Measurements from ENCODE around the gene ARL2.
A peak's percentile ranks its signal among the peaks of the same experiment; 100 is the strongest.
"Not testable (repeated sequence)": the region's sequence is repeated elsewhere in the genome, so short reads cannot be mapped to it uniquely, and the experiment has no call there.

The ARL2 gene

DNA sequence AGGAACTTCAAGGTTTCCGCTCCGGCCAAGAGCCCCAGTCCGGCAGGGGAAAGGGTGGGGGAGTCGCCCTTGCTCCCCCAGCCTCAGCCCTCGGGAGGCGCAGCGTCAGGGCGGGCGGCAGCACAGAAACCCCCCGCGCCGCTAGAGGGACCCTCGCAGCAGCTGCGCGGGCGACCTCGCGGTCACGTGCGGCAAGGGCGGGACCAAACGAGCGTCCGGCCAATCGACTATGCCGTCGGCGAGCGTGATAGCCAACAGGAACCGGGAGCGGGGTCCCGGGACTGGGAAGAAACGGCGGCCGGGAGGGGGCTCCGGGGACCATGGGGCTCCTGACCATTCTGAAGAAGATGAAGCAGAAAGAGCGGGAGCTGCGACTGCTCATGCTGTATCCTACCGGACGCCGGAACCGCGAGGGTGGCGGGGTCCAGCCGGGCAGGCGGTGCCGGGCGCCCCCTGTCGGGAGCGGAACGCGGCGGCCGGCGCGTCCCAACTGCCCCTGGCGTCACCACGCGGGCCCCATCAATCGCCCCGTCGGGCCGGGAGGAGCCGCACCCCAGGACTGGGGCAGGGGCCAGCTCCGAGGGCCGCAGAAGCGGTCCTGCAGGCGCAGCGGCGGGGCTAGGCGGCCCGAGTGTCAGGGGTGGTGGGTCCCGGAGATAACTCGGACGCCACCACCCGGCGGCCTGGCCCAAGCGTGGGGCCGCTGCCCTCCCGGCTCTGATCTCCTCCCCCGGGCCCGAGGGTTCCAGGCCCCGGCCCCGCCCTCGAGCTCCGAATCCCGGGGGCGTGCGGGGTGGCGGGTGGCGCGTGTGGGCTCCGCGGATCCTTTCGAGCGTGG lies at the start of gene ARL2:
ARL2 (plus strand) TSS at position 273 of the 838 bp plus-strand sequence; CDS start at position 321, 48 bp downstream.
- Histone ChIP-seq H3K36me3 (ENCODE audit: insufficient read depth, low read length) (peaks cover 9% of the 10 kb centered on the region), H3K4me1 (ENCODE audit: insufficient read depth, low read length) (peaks cover 4% of the 10 kb centered on the region), H2AFZ (ENCODE audit: low read depth, low read length) (peak within 1 kb of the TSS; percentile 64), H3K4me3 (ENCODE audit: low read length) (peak within 1 kb of the TSS; percentile 68), H3K9me3 (ENCODE audit: low read length) (no peaks in the 10 kb centered on the region), H3K27me3 (ENCODE audit: insufficient read depth, low read length) (no peaks in the 10 kb centered on the region)

GRCh38 chr11:64967375-64967774 lies 46.6 kb upstream of the ARL2 start:
- no peaks in the 10 kb centered on the region for H3K4me1 ChIP-seq (ENCODE audit: insufficient read depth, low read length)
- H2AFZ ChIP-seq (ENCODE audit: low read depth, low read length), result no peak overlapping the region
- no peaks in the 10 kb centered on the region for H3K36me3 ChIP-seq (ENCODE audit: insufficient read depth, low read length)
- H3K9me3 ChIP-seq (ENCODE audit: low read length), result peaks cover 5% of the 10 kb centered on the region
- no peak overlapping the region for H3K4me3 ChIP-seq (ENCODE audit: low read length)
- H3K27me3 ChIP-seq (ENCODE audit: insufficient read depth, low read length), result peaks cover 2% of the 10 kb centered on the region

DNA sequence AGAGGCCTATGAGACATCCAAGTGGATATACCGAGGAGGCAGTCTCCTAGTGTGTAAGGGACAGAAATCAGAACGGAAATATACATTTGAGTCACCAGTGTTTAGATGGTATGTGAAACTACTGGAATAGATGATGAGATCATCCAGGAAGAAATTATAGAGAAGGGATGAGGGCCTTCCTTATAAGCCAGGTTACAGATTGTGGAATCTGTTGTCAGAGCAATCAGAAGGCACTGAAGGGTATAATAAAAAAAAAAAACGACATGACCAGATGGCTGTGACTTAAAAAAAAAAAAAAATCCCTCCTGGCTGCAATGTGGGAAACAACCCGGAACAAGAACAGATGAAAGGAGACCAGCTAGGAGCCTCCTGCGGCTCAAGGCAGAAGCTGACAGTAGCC lies 44.8 kb upstream of the ARL2 start:
- no peaks in the 10 kb centered on the region for H3K36me3 ChIP-seq (ENCODE audit: insufficient read depth, low read length)

GRCh38 chr11:64970731-64971151 lies 43.2 kb upstream of the ARL2 start:
- H3K9me3 ChIP-seq (ENCODE audit: low read length), result peaks cover 5% of the 10 kb centered on the region
- H2AFZ ChIP-seq (ENCODE audit: low read depth, low read length), result no peak overlapping the region
- peaks cover 5% of the 10 kb centered on the region for H3K27me3 ChIP-seq (ENCODE audit: insufficient read depth, low read length)
- no peak overlapping the region for H3K4me3 ChIP-seq (ENCODE audit: low read length)
- H3K4me1 ChIP-seq (ENCODE audit: insufficient read depth, low read length), result no peaks in the 10 kb centered on the region
- H3K36me3 ChIP-seq (ENCODE audit: insufficient read depth, low read length), result no peaks in the 10 kb centered on the region

More for the DNA sequence above, 44.8 kb upstream of the ARL2 start:
- Histone ChIP-seq H3K27me3 (ENCODE audit: insufficient read depth, low read length) (peaks cover 5% of the 10 kb centered on the region), H2AFZ (ENCODE audit: low read depth, low read length) (no peak overlapping the region), H3K4me1 (ENCODE audit: insufficient read depth, low read length) (no peaks in the 10 kb centered on the region), H3K4me3 (ENCODE audit: low read length) (no peak overlapping the region), H3K9me3 (ENCODE audit: low read length) (peaks cover 5% of the 10 kb centered on the region)

GRCh38 chr11:64971421-64972233 lies 42.3 kb upstream of the ARL2 start, which contains the start of gene MAJIN:
Gene MAJIN (minus strand): TSS chr11:64972108. CDS start chr11:64959405, 12,703 bp downstream.
- no peaks in the 10 kb centered on the region for H3K36me3 ChIP-seq (ENCODE audit: insufficient read depth, low read length)
- H3K4me1 ChIP-seq (ENCODE audit: insufficient read depth, low read length), result no peaks in the 10 kb centered on the region
- H2AFZ ChIP-seq (ENCODE audit: low read depth, low read length), result no peak within 1 kb of the TSS
- no peak within 1 kb of the TSS for H3K4me3 ChIP-seq (ENCODE audit: low read length)
- H3K27me3 ChIP-seq (ENCODE audit: insufficient read depth, low read length), result peaks cover 5% of the 10 kb centered on the region
- peaks cover 5% of the 10 kb centered on the region for H3K9me3 ChIP-seq (ENCODE audit: low read length)

GRCh38 chr11:64974124-64974523 lies 39.8 kb upstream of the ARL2 start:
- H3K9me3 ChIP-seq (ENCODE audit: low read length), result peaks cover 5% of the 10 kb centered on the region
- peaks cover 4% of the 10 kb centered on the region for H3K27me3 ChIP-seq (ENCODE audit: insufficient read depth, low read length)
- no peak overlapping the region for H2AFZ ChIP-seq (ENCODE audit: low read depth, low read length)
- no peak overlapping the region for H3K4me3 ChIP-seq (ENCODE audit: low read length)
- H3K36me3 ChIP-seq (ENCODE audit: insufficient read depth, low read length), result no peaks in the 10 kb centered on the region
- H3K4me1 ChIP-seq (ENCODE audit: insufficient read depth, low read length), result no peaks in the 10 kb centered on the region

DNA sequence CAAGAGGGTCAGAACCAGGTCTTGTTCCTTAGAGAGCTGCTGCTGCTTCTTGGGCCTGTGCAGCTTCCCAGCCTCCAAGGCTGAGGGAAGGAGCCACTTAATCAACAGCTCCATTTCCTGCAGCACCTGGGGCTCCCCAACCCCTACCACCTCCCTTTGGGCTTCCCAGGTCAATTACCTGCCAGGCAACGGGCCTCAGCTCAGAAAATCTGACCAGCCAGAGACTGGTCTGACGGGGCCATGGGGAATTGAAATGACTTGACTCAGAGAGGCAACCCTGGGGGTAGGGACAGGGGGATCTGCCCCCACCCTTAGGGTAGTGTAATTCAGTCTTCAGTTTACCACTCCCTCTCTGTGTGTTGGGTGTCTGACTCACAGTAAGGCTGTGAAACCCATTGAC lies 37.3 kb upstream of the ARL2 start:
- Histone ChIP-seq H3K36me3 (ENCODE audit: insufficient read depth, low read length) (no peaks in the 10 kb centered on the region), H3K4me3 (ENCODE audit: low read length) (no peak overlapping the region), H3K9me3 (ENCODE audit: low read length) (peaks cover 5% of the 10 kb centered on the region), H2AFZ (ENCODE audit: low read depth, low read length) (no peak overlapping the region), H3K4me1 (ENCODE audit: insufficient read depth, low read length) (no peaks in the 10 kb centered on the region), H3K27me3 (ENCODE audit: insufficient read depth, low read length) (peaks cover 9% of the 10 kb centered on the region)

- H3K4me1 ChIP-seq (ENCODE audit: insufficient read depth, low read length); H3K27me3 ChIP-seq (ENCODE audit: insufficient read depth, low read length); H2AFZ ChIP-seq (ENCODE audit: low read depth, low read length); H3K4me3 ChIP-seq (ENCODE audit: low read length); H3K36me3 ChIP-seq (ENCODE audit: insufficient read depth, low read length); H3K9me3 ChIP-seq (ENCODE audit: low read length): not testable (repeated sequence)
These were observed 30.6 kb upstream of the ARL2 start for GRCh38 chr11:64983339-64983738.

DNA sequence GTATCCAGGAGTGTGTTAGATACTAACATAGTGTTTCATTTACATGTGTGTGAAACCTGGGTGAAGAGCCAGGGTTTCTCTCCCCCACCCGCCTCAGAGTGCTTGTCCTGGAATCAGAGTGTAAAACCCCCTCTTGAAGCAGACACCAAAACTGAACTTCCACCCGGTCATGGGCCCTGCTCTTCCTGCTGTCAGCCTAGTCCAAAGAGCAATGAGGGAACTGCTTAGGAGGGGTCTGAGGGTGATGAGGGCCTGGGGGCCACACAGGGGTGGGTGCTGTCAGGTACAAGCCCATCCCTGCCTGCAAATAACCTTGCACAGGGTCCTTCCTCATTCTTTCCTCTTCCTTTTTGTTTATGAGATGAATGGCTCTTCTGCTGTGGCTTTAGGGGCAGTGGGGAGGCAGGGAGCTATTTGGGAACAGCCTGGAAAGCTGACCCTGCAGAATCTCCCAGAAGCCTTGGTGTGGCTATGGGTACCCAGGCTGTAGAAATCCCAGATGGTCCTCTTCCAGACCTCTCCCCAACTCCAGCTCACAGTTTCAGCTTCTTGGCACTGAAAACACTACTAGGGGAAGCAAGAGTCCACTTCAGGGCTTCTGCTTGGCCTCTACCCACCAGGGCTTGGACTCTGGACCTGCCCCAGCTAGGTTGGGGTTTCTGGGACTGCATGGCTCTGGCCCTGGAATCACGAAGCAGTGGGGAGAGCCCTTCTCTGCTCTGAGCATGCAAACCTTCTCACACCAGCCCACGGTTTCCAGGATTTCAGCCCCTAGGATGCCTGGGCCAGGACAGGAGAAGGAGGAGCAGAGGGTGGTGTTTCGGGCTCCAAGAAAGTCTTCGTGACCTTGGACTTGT lies 25.7 kb upstream of the ARL2 start:
- Histone ChIP-seq H3K4me3 (ENCODE audit: low read length) (no peak overlapping the region), H2AFZ (ENCODE audit: low read depth, low read length) (no peak overlapping the region), H3K9me3 (ENCODE audit: low read length) (no peaks in the 10 kb centered on the region), H3K36me3 (ENCODE audit: insufficient read depth, low read length) (no peaks in the 10 kb centered on the region), H3K4me1 (ENCODE audit: insufficient read depth, low read length) (no peaks in the 10 kb centered on the region), H3K27me3 (ENCODE audit: insufficient read depth, low read length) (no peaks in the 10 kb centered on the region)

- H3K4me3 ChIP-seq (ENCODE audit: low read length), result no peak overlapping the region
- H3K36me3 ChIP-seq (ENCODE audit: insufficient read depth, low read length), result no peaks in the 10 kb centered on the region
- H3K4me1 ChIP-seq (ENCODE audit: insufficient read depth, low read length), result no peaks in the 10 kb centered on the region
- no peak overlapping the region for H2AFZ ChIP-seq (ENCODE audit: low read depth, low read length)
- H3K27me3 ChIP-seq (ENCODE audit: insufficient read depth, low read length), result no peaks in the 10 kb centered on the region
- no peaks in the 10 kb centered on the region for H3K9me3 ChIP-seq (ENCODE audit: low read length)
These were observed 24.5 kb upstream of the ARL2 start for GRCh38 chr11:64989416-64989815.

- no peaks in the 10 kb centered on the region for H3K36me3 ChIP-seq (ENCODE audit: insufficient read depth, low read length)
- no peak overlapping the region for H3K4me3 ChIP-seq (ENCODE audit: low read length)
- H3K9me3 ChIP-seq (ENCODE audit: low read length), result no peaks in the 10 kb centered on the region
- no peaks in the 10 kb centered on the region for H3K27me3 ChIP-seq (ENCODE audit: insufficient read depth, low read length)
- no peaks in the 10 kb centered on the region for H3K4me1 ChIP-seq (ENCODE audit: insufficient read depth, low read length)
- H2AFZ ChIP-seq (ENCODE audit: low read depth, low read length), result no peak overlapping the region
These were observed 23.6 kb upstream of the ARL2 start for GRCh38 chr11:64990222-64990923.

- H3K27me3 ChIP-seq (ENCODE audit: insufficient read depth, low read length), result no peaks in the 10 kb centered on the region
- H2AFZ ChIP-seq (ENCODE audit: low read depth, low read length), result no peak overlapping the region
- no peaks in the 10 kb centered on the region for H3K36me3 ChIP-seq (ENCODE audit: insufficient read depth, low read length)
- H3K4me3 ChIP-seq (ENCODE audit: low read length), result no peak overlapping the region
- no peaks in the 10 kb centered on the region for H3K4me1 ChIP-seq (ENCODE audit: insufficient read depth, low read length)
- no peaks in the 10 kb centered on the region for H3K9me3 ChIP-seq (ENCODE audit: low read length)
These were observed 19.6 kb upstream of the ARL2 start for GRCh38 chr11:64994318-64994717.

All from neuron (in vitro differentiated cells).